OCI-LY1 (cell line): ENCODE results near the gene LEFTY1.

ENCODE experiments used
- H2AFZ ChIP-seq: fragments of 200-600 bp; sonication (generic), shearing (Covaris generic); 2 replicates; pipeline ENCODE4 v1.6.0; 2014; ENCODE audit warnings: antibody characterized with exemption, mild to moderate bottlenecking, low read length
- H3F3A ChIP-seq: fragments of 200-600 bp; sonication (generic), shearing (Covaris generic); 2 replicates; pipeline ENCODE4 v1.6.0; 2014; ENCODE audit warnings: mild to moderate bottlenecking, antibody characterized with exemption, low read length, moderate library complexity; ENCODE audit not compliant: insufficient read depth
- H3K27ac ChIP-seq: fragments of 200-600 bp; sonication (generic); 2 replicates; pipeline ENCODE4 v1.5.1; 2014; ENCODE audit warnings: low read length, mixed run types, mild to moderate bottlenecking, low read depth; ENCODE audit not compliant: poor library complexity, severe bottlenecking
- H3K27me3 ChIP-seq: fragments of 200-600 bp; sonication (generic); 2 replicates; pipeline ENCODE4 v1.6.0; 2014; ENCODE audit warnings: antibody characterized with exemption, mild to moderate bottlenecking, low read length, moderate library complexity; ENCODE audit not compliant: insufficient read depth
- H3K36me3 ChIP-seq: fragments of 200-600 bp; sonication (generic); 2 replicates; pipeline ENCODE4 v1.6.1; 2014; ENCODE audit warnings: mild to moderate bottlenecking, antibody characterized with exemption, low read length, moderate library complexity, mixed read lengths; ENCODE audit not compliant: insufficient read depth
- H3K4me1 ChIP-seq: fragments of 200-600 bp; sonication (generic); 2 replicates; pipeline ENCODE4 v1.5.1; 2014; ENCODE audit warnings: mild to moderate bottlenecking, low read length, moderate library complexity; ENCODE audit not compliant: insufficient read depth, severe bottlenecking
- H3K4me2 ChIP-seq: fragments of 200-600 bp; sonication (generic), shearing (Covaris generic); 2 replicates; pipeline ENCODE4 v1.6.1; 2014; ENCODE audit warnings: low read length
- H3K4me3 ChIP-seq: fragments of 200-600 bp; sonication (generic); 2 replicates; pipeline ENCODE4 v1.5.1; 2014; ENCODE audit warnings: low read length, low read depth, mild to moderate bottlenecking, mixed read lengths; ENCODE audit not compliant: poor library complexity, severe bottlenecking
- H3K79me2 ChIP-seq: fragments of 200-600 bp; shearing (Covaris generic); 2 replicates; pipeline ENCODE4 v1.6.1; 2016; ENCODE audit warnings: mixed run types, low read length, mixed read lengths; ENCODE audit not compliant: insufficient read depth
- H3K9ac ChIP-seq: fragments of 200-600 bp; sonication (generic), shearing (Covaris generic); 2 replicates; pipeline ENCODE4 v1.6.1; 2014; ENCODE audit warnings: mild to moderate bottlenecking, low read length, mixed read lengths
- H3K9me2 ChIP-seq: fragments of 200-600 bp; sonication (generic), shearing (Covaris generic); 2 replicates; pipeline ENCODE4 v1.6.1; 2014; ENCODE audit warnings: low read depth, mild to moderate bottlenecking, low read length, mixed read lengths
- H3K9me3 ChIP-seq: fragments of 200-600 bp; shearing (Covaris generic); 2 replicates; pipeline ENCODE4 v1.6.1; 2014; ENCODE audit warnings: low read length, mixed read lengths
- H4K20me1 ChIP-seq: fragments of 200-600 bp; sonication (generic), shearing (Covaris generic); 2 replicates; pipeline ENCODE4 v1.6.0; 2016; ENCODE audit warnings: mild to moderate bottlenecking, low read length; ENCODE audit not compliant: insufficient read depth
- CTCF ChIP-seq: fragments of 200-600 bp; sonication (generic), shearing (Covaris generic); IDR thresholded peaks from 2 replicates; pipeline ENCODE4 v1.5.1; 2017; ENCODE audit warnings: mild to moderate bottlenecking, antibody characterized with exemption, low read length, moderate library complexity, mixed read lengths
- EZH2 ChIP-seq: fragments of 200-600 bp; sonication (generic), shearing (Covaris generic); IDR thresholded peaks from 2 replicates; pipeline ENCODE4 v1.8.0; 2017; ENCODE audit warnings: borderline replicate concordance, mixed run types, mild to moderate bottlenecking, antibody characterized with exemption, low read length, moderate library complexity, mixed read lengths

LEFTY1 gene

GRCh38 chr1:225892307-225892706 lies 3.4 kb upstream of the LEFTY1 start:
- H3K79me2 ChIP-seq = no peaks in the 10 kb centered on the region
- H3K27ac ChIP-seq = no peak overlapping the region
- H4K20me1 ChIP-seq = no peaks in the 10 kb centered on the region
- no peaks in the 10 kb centered on the region for H3K9me2 ChIP-seq
- H3K27me3 ChIP-seq = no peaks in the 10 kb centered on the region
- no peak overlapping the region for H3K4me3 ChIP-seq
- H3K9ac ChIP-seq = no peak overlapping the region
- no peaks in the 10 kb centered on the region for H3K36me3 ChIP-seq
- H2AFZ ChIP-seq = no peak overlapping the region
- no peaks in the 10 kb centered on the region for H3F3A ChIP-seq
- no peaks in the 10 kb centered on the region for H3K9me3 ChIP-seq
- TF ChIP-seq EZH2 (no peak), CTCF (no peak)
- no peak overlapping the region for H3K4me2 ChIP-seq
- peaks cover 16% of the 10 kb centered on the region for H3K4me1 ChIP-seq

GRCh38 chr1:225891229-225891972 lies 2.5 kb upstream of the LEFTY1 start:
- H3K36me3 ChIP-seq = no peaks in the 10 kb centered on the region
- H3K79me2 ChIP-seq = no peaks in the 10 kb centered on the region
- H2AFZ ChIP-seq = no peak overlapping the region
- no peak overlapping the region for H3K4me3 ChIP-seq
- H3K9ac ChIP-seq = no peak overlapping the region
- H3F3A ChIP-seq = no peaks in the 10 kb centered on the region
- no peaks in the 10 kb centered on the region; the same call in 1 of the 2 replicates for H3K27me3 ChIP-seq
- TF ChIP-seq CTCF = no peak
- no peak for TF ChIP-seq EZH2
- H3K9me3 ChIP-seq = no peaks in the 10 kb centered on the region
- H4K20me1 ChIP-seq = no peaks in the 10 kb centered on the region
- no peaks in the 10 kb centered on the region for H3K9me2 ChIP-seq
- H3K4me2 ChIP-seq = no peak overlapping the region
- H3K27ac ChIP-seq = no peak overlapping the region
- peaks cover 7% of the 10 kb centered on the region for H3K4me1 ChIP-seq

- H3K4me3 ChIP-seq = no peak overlapping the region
- no peak overlapping the region for H3K9ac ChIP-seq
- H3K9me3 ChIP-seq = no peaks in the 10 kb centered on the region
- H3K4me1 ChIP-seq = no peaks in the 10 kb centered on the region
- no peak overlapping the region for H3K27ac ChIP-seq
- no peaks in the 10 kb centered on the region for H3K79me2 ChIP-seq
- no peak for TF ChIP-seq EZH2
- TF ChIP-seq CTCF = no peak
- H4K20me1 ChIP-seq = no peaks in the 10 kb centered on the region
- no peaks in the 10 kb centered on the region for H3K36me3 ChIP-seq
- H3K27me3 ChIP-seq = no peaks in the 10 kb centered on the region; the same call in 1 of the 2 replicates
- H3K4me2 ChIP-seq = no peak overlapping the region
- no peaks in the 10 kb centered on the region for H3F3A ChIP-seq
- H3K9me2 ChIP-seq = no peaks in the 10 kb centered on the region
- no peak overlapping the region for H2AFZ ChIP-seq
Observed at GRCh38 chr1:225890346-225891228, 1.6 kb upstream of the LEFTY1 start.
